HepG2 (cell line): ENCODE measurements around the gene SLC4A11. TPM values are rescaled to one million over a fixed set of nuclear protein-coding genes. Genes with fewer than 3 reads are reported as not detected.

Experiments
- DNMT1 ChIP-seq: sonication (generic); formaldehyde crosslinking; IDR thresholded peaks from 2 replicates; pipeline ENCODE4 v1.5.1; 2020; ENCODE audit warnings: mild to moderate bottlenecking, missing genetic modification reagents
- KDM4B ChIP-seq: sonication (generic); formaldehyde crosslinking; IDR thresholded peaks from 2 replicates; pipeline ENCODE4 v1.4.0; 2020; ENCODE audit warnings: missing genetic modification reagents
- KDM6A ChIP-seq: IDR thresholded peaks from 2 replicates; pipeline ENCODE4 v1.6.1; 2016; ENCODE audit warnings: low read depth
- MAZ ChIP-seq, 2 experiments: sonication (generic) in 1 of 2; formaldehyde crosslinking in 1 of 2; IDR thresholded peaks; 2 replicates each; pipeline versions ENCODE4 v1.5.0 to v1.6.1; 2012 to 2020; ENCODE audit warnings: low read depth in 2 of 2, mild to moderate bottlenecking in 2 of 2, borderline replicate concordance in 1 of 2, improper control_type of control experiment in 1 of 2, low read length in 1 of 2, missing genetic modification reagents in 1 of 2, moderate library complexity in 1 of 2
- ZNF317 ChIP-seq: sonication (generic); formaldehyde crosslinking; IDR thresholded peaks from 2 replicates; pipeline ENCODE4 v1.5.0; 2020; ENCODE audit warnings: mild to moderate bottlenecking, missing genetic modification reagents
- ZNF451 ChIP-seq: sonication (generic); formaldehyde crosslinking; IDR thresholded peaks from 2 replicates; pipeline ENCODE4 v1.5.0; 2020; ENCODE audit warnings: mild to moderate bottlenecking, missing genetic modification reagents
- ZNF468 ChIP-seq: sonication (generic); formaldehyde crosslinking; IDR thresholded peaks from 2 replicates; pipeline ENCODE4 v1.8.0; 2022; ENCODE audit warnings: mild to moderate bottlenecking, moderate library complexity, missing genetic modification reagents
- ZNF605 ChIP-seq: sonication (generic); formaldehyde crosslinking; IDR thresholded peaks from 2 replicates; pipeline ENCODE4 v1.8.0; 2022; ENCODE audit warnings: mild to moderate bottlenecking, missing genetic modification reagents
- ZNF747 ChIP-seq: sonication (generic); formaldehyde crosslinking; IDR thresholded peaks from 2 replicates; pipeline ENCODE4 v1.8.1; 2023; ENCODE audit warnings: missing genetic modification reagents, mild to moderate bottlenecking, borderline replicate concordance
- ZNF83 ChIP-seq: sonication (generic); formaldehyde crosslinking; IDR thresholded peaks from 2 replicates; pipeline ENCODE4 v1.4.0; 2020; ENCODE audit warnings: missing genetic modification reagents, mild to moderate bottlenecking, borderline replicate concordance
- ZNF883 ChIP-seq: sonication (generic); formaldehyde crosslinking; IDR thresholded peaks from 2 replicates; pipeline ENCODE4 v1.5.1; 2020; ENCODE audit warnings: mild to moderate bottlenecking, missing genetic modification reagents; ENCODE audit errors: not compliant biosample characterization
- polyA plus RNA-seq, 8 experiments: library from polyadenylated mRNA; depleted of rRNA in 3 of 8; stranded (reverse) in 7 of 8; unstranded in 1 of 8; fragments of >200 nt; fragmentation: Illumina TruSeq in 4 of 8; extraction: Trizol in 4 of 8; gene quantifications; 2 replicates each; pipeline versions ENCODE4 v1.2.1 to v1.2.3, GENCODE V29; 2011 to 2016; ENCODE audit warnings: low read depth in 4 of 8, missing spikeins in 1 of 8, mixed read lengths in 1 of 8; ENCODE audit not compliant: insufficient read depth in 1 of 8
- total RNA-seq, 5 experiments: library from RNA; depleted of rRNA; stranded (reverse); fragments of >200 nt; fragmentation: Illumina TruSeq; extraction: Trizol; gene quantifications; 2 replicates each; pipeline ENCODE4 v1.2.3, GENCODE V29; 2016; ENCODE audit warnings: low read depth in 1 of 5
- TF ChIP-seq, protein P1 (sequence below): sonication (generic); formaldehyde crosslinking; IDR thresholded peaks from 2 replicates; pipeline ENCODE4 v1.4.0; 2020; ENCODE audit warnings: missing genetic modification reagents, low read depth, mild to moderate bottlenecking, borderline replicate concordance
- TF ChIP-seq, protein P2 (sequence below): sonication (generic); formaldehyde crosslinking; IDR thresholded peaks from 2 replicates; pipeline ENCODE4 v1.5.0; 2020; ENCODE audit warnings: missing genetic modification reagents, mild to moderate bottlenecking, borderline replicate concordance
- TF ChIP-seq, protein P3 (sequence below): sonication (generic); formaldehyde crosslinking; IDR thresholded peaks from 2 replicates; pipeline ENCODE4 v1.4.0; 2020; ENCODE audit warnings: missing genetic modification reagents
- TF ChIP-seq, protein P4 (sequence below): sonication (generic); formaldehyde crosslinking; conservative IDR thresholded peaks from 2 replicates; pipeline ENCODE4 v1.8.0; 2022; ENCODE audit warnings: missing genetic modification reagents
- TF ChIP-seq, protein P5 (sequence below): sonication (generic); formaldehyde crosslinking; IDR thresholded peaks from 2 replicates; pipeline ENCODE4 v1.5.0; 2020; ENCODE audit warnings: mild to moderate bottlenecking, missing genetic modification reagents
- TF ChIP-seq, protein P6 (sequence below): sonication (generic); formaldehyde crosslinking; IDR thresholded peaks from 2 replicates; pipeline ENCODE4 v1.5.1; 2020; ENCODE audit warnings: mild to moderate bottlenecking, missing genetic modification reagents, moderate library complexity
- TF ChIP-seq, protein P7 (sequence below): sonication (generic); formaldehyde crosslinking; conservative IDR thresholded peaks from 2 replicates; pipeline ENCODE4 v1.4.0; 2020; ENCODE audit warnings: missing genetic modification reagents

Gene SLC4A11
- total and polyA plus RNA-seq, 2 of the 13 experiments (the other 11 are each of a cell fraction or from before 2014, with no cell fraction given), result 3.9 to 27.0 TPM

DNA sequence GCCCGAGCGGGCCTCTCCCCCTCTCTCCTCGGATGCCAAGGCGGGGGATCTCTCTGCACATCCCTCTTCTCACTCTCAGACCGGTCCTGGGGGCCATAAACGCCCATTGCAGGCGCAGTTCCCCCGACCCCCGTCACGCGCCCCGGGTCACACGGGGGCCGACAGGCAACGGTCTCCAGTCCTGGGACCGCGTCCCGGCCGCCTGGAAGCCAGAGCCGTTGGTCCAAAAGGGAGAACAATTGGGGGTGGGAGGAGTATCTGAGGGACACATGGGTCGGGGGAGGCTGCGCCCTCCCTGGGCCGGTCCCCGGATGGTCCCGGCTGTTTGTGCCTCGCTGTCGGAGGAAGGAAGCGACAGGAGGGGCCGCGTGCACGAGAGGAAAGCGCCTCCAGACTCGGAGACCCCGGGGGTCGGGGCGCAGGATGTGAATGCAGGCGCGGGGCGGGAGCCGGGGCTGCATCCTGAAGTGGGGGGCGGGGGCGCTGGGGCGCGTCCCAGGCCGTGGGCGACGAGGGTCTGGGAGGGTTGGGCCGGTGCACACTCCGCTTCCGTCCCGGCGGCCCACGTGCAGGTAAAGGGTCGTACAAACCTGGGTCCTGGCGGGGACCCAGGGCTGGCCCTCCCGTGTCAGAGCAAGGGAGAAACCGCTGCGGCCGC is 903 bp downstream of the SLC4A11 start (continued):
- TF ChIP-seq, protein P1, sequence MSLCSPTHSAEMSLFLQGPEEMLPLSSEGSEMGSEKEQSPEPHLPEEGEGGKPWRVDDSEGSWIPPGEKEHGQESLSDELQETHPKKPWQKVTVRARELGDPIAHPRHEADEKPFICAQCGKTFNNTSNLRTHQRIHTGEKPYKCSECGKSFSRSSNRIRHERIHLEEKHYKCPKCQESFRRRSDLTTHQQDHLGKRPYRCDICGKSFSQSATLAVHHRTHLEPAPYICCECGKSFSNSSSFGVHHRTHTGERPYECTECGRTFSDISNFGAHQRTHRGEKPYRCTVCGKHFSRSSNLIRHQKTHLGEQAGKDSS, result peak; percentile 44; the same call in 1 of the 2 replicates
- TF ChIP-seq KDM4B (CRISPR knock-in tag) (0 out of 2 replicates have a peak, but pooled peaks have one; percentile 39), KDM6A (CRISPR knock-in tag) (no peak), ZNF883 (no peak), ZNF468 (no peak), ZNF317 (CRISPR knock-in tag) (no peak), ZNF451 (CRISPR knock-in tag) (no peak), ZNF747 (CRISPR knock-in tag) (no peak; the same call in 1 of the 2 replicates), ZNF605 (CRISPR knock-in tag) (no peak; the same call in 1 of the 2 replicates), MAZ (IDR thresholded peaks at IDR 0.05; ENCODE audit: borderline replicate concordance, low read depth, low read length) (no peak), MAZ (CRISPR knock-in tag; IDR thresholded peaks at IDR 0.05; ENCODE audit: low read depth) (no peak), ZNF83 (0 out of 2 replicates have a peak, but pooled peaks have one; percentile 12), DNMT1 (CRISPR knock-in tag) (no peak)
- TF ChIP-seq, protein P2, sequence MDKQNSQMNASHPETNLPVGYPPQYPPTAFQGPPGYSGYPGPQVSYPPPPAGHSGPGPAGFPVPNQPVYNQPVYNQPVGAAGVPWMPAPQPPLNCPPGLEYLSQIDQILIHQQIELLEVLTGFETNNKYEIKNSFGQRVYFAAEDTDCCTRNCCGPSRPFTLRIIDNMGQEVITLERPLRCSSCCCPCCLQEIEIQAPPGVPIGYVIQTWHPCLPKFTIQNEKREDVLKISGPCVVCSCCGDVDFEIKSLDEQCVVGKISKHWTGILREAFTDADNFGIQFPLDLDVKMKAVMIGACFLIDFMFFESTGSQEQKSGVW (CRISPR knock-in tag), result no peak
- TF ChIP-seq, protein P3, sequence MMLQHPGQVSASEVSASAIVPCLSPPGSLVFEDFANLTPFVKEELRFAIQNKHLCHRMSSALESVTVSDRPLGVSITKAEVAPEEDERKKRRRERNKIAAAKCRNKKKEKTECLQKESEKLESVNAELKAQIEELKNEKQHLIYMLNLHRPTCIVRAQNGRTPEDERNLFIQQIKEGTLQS (CRISPR knock-in tag), result no peak
- TF ChIP-seq, protein P4, sequence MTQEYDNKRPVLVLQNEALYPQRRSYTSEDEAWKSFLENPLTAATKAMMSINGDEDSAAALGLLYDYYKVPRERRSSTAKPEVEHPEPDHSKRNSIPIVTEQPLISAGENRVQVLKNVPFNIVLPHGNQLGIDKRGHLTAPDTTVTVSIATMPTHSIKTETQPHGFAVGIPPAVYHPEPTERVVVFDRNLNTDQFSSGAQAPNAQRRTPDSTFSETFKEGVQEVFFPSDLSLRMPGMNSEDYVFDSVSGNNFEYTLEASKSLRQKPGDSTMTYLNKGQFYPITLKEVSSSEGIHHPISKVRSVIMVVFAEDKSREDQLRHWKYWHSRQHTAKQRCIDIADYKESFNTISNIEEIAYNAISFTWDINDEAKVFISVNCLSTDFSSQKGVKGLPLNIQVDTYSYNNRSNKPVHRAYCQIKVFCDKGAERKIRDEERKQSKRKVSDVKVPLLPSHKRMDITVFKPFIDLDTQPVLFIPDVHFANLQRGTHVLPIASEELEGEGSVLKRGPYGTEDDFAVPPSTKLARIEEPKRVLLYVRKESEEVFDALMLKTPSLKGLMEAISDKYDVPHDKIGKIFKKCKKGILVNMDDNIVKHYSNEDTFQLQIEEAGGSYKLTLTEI, result no peak
- TF ChIP-seq, protein P5, sequence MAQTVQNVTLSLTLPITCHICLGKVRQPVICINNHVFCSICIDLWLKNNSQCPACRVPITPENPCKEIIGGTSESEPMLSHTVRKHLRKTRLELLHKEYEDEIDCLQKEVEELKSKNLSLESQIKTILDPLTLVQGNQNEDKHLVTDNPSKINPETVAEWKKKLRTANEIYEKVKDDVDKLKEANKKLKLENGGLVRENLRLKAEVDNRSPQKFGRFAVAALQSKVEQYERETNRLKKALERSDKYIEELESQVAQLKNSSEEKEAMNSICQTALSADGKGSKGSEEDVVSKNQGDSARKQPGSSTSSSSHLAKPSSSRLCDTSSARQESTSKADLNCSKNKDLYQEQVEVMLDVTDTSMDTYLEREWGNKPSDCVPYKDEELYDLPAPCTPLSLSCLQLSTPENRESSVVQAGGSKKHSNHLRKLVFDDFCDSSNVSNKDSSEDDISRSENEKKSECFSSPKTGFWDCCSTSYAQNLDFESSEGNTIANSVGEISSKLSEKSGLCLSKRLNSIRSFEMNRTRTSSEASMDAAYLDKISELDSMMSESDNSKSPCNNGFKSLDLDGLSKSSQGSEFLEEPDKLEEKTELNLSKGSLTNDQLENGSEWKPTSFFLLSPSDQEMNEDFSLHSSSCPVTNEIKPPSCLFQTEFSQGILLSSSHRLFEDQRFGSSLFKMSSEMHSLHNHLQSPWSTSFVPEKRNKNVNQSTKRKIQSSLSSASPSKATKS (CRISPR knock-in tag), result no peak
- TF ChIP-seq, protein P6, sequence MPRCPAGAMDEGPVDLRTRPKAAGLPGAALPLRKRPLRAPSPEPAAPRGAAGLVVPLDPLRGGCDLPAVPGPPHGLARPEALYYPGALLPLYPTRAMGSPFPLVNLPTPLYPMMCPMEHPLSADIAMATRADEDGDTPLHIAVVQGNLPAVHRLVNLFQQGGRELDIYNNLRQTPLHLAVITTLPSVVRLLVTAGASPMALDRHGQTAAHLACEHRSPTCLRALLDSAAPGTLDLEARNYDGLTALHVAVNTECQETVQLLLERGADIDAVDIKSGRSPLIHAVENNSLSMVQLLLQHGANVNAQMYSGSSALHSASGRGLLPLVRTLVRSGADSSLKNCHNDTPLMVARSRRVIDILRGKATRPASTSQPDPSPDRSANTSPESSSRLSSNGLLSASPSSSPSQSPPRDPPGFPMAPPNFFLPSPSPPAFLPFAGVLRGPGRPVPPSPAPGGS (CRISPR knock-in tag), result no peak
- TF ChIP-seq, protein P7, sequence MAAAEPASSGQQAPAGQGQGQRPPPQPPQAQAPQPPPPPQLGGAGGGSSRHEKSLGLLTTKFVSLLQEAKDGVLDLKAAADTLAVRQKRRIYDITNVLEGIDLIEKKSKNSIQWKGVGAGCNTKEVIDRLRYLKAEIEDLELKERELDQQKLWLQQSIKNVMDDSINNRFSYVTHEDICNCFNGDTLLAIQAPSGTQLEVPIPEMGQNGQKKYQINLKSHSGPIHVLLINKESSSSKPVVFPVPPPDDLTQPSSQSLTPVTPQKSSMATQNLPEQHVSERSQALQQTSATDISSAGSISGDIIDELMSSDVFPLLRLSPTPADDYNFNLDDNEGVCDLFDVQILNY (CRISPR knock-in tag), result no peak
